GM12878 (cell line): ENCODE results near the gene VKORC1. TPM values are rescaled to one million over a fixed set of nuclear protein-coding genes. Genes with fewer than 3 reads are reported as not detected.

Experiments used
- CBX3 ChIP-seq: fragments of 200-600 bp; sonication (generic); IDR thresholded peaks from 2 replicates; pipeline ENCODE4 v1.6.1; 2016; ENCODE audit warnings: low read depth, borderline replicate concordance
- FOXK2 ChIP-seq: fragments of 450-650 bp; IDR thresholded peaks from 2 replicates; pipeline ENCODE4 v1.6.1; 2017; ENCODE audit warnings: mild to moderate bottlenecking, moderate library complexity
- HCFC1 ChIP-seq: fragments of 150-350 bp; IDR thresholded peaks from 2 replicates; pipeline ENCODE4 v1.6.1; 2014; ENCODE audit warnings: low read length
- JUND ChIP-seq: IDR thresholded peaks from 2 replicates; pipeline ENCODE4 v1.6.1; 2012; ENCODE audit warnings: low read depth, mild to moderate bottlenecking, low read length, improper control_type of control experiment, moderate library complexity
- MYB ChIP-seq: fragments of 150-350 bp; IDR thresholded peaks from 2 replicates; pipeline ENCODE4 v1.6.1; 2014; ENCODE audit warnings: mild to moderate bottlenecking, low read depth, low read length, borderline replicate concordance
- NR2F1 ChIP-seq: fragments of 450-650 bp; conservative IDR thresholded peaks from 2 replicates; pipeline ENCODE4 v1.6.1; 2017; ENCODE audit warnings: mild to moderate bottlenecking
- RB1 ChIP-seq: fragments of 450-650 bp; formaldehyde crosslinking; IDR thresholded peaks from 2 replicates; pipeline ENCODE4 v1.6.1; 2017; ENCODE audit warnings: mild to moderate bottlenecking, borderline replicate concordance
- RCOR1 ChIP-seq: conservative IDR thresholded peaks from 2 replicates; pipeline ENCODE4 v1.6.1; 2012; ENCODE audit warnings: low read depth, low read length, improper control_type of control experiment
- RFX5 ChIP-seq: IDR thresholded peaks from 2 replicates; pipeline ENCODE4 v1.6.1; 2011; ENCODE audit warnings: low read depth, low read length, improper control_type of control experiment
- SMAD5 ChIP-seq: IDR thresholded peaks from 2 replicates; pipeline ENCODE4 v1.6.1; 2016; ENCODE audit warnings: antibody characterized with exemption, low read depth
- SMARCA5 ChIP-seq: fragments of 450-650 bp; IDR thresholded peaks from 2 replicates; pipeline ENCODE4 v1.6.1; 2017; ENCODE audit warnings: mild to moderate bottlenecking
- SREBF1 ChIP-seq: IDR thresholded peaks from 2 replicates; pipeline ENCODE4 v1.6.1; 2012; ENCODE audit warnings: mild to moderate bottlenecking, low read length
- SUPT20H ChIP-seq: IDR thresholded peaks from 2 replicates; pipeline ENCODE4 v1.6.1; 2011; ENCODE audit warnings: low read depth, mild to moderate bottlenecking, low read length, moderate library complexity, borderline replicate concordance; ENCODE audit not compliant: control insufficient read depth
- TCF12 ChIP-seq: IDR thresholded peaks from 2 replicates; pipeline ENCODE4 v1.6.1; 2011; ENCODE audit warnings: low read depth, mild to moderate bottlenecking, low read length
- YBX1 ChIP-seq: fragments of 450-650 bp; IDR thresholded peaks from 2 replicates; pipeline ENCODE4 v1.6.1; 2016; ENCODE audit warnings: antibody characterized with exemption
- polyA plus RNA-seq, 11 experiments: library from polyadenylated mRNA; depleted of rRNA in 4 of 11; unstranded in 6 of 11; stranded (reverse) in 5 of 11; fragments of >200 nt; fragmentation: Nextera tagmentation in 4 of 11; fragmentation: Illumina TruSeq in 1 of 11; extraction: Ambion mirVana in 4 of 11; extraction: Trizol in 1 of 11; gene quantifications; 1 replicate in 1 of 11; 2 replicates in 10 of 11; pipeline versions ENCODE4 v1.2.1 to v1.2.3, GENCODE V29; 2011 to 2016; ENCODE audit warnings: inconsistent platforms in 2 of 11, missing spikeins in 2 of 11, low read depth in 1 of 11
- total RNA-seq, 4 experiments: library from RNA; depleted of rRNA in 3 of 4; stranded (reverse); fragments of >200 nt in 3 of 4; fragmentation: Illumina TruSeq in 1 of 4; extraction: Trizol in 1 of 4; gene quantifications; 2 replicates each; pipeline versions ENCODE4 v1.2.1 to v1.2.3, GENCODE V29; 2013 to 2021
- TF ChIP-seq, protein P1 (sequence below): fragments of 450-650 bp; formaldehyde crosslinking; IDR thresholded peaks from 2 replicates; pipeline ENCODE4 v1.5.0; 2022; ENCODE audit warnings: mild to moderate bottlenecking, missing genetic modification characterization
- TF ChIP-seq, protein P2 (sequence below): IDR thresholded peaks from 2 replicates; pipeline ENCODE4 v1.6.1; 2011; ENCODE audit warnings: low read depth, low read length, improper control_type of control experiment, borderline replicate concordance
- TF ChIP-seq, protein P3 (sequence below): fragments of 150-350 bp; IDR thresholded peaks from 2 replicates; pipeline ENCODE4 v1.6.1; 2014; ENCODE audit warnings: mild to moderate bottlenecking, low read depth, low read length
- TF ChIP-seq, protein P4 (sequence below): IDR thresholded peaks from 2 replicates; pipeline ENCODE4 v1.6.1; 2012; ENCODE audit warnings: improper control_type of control experiment, low read depth, low read length; ENCODE audit not compliant: insufficient replicate concordance

Gene VKORC1
- total and polyA plus RNA-seq, 10 of the 15 experiments (the other 5 are each of a cell fraction or from before 2014, with no cell fraction given), result 19.8 to 140 (median 57.7) TPM

DNA sequence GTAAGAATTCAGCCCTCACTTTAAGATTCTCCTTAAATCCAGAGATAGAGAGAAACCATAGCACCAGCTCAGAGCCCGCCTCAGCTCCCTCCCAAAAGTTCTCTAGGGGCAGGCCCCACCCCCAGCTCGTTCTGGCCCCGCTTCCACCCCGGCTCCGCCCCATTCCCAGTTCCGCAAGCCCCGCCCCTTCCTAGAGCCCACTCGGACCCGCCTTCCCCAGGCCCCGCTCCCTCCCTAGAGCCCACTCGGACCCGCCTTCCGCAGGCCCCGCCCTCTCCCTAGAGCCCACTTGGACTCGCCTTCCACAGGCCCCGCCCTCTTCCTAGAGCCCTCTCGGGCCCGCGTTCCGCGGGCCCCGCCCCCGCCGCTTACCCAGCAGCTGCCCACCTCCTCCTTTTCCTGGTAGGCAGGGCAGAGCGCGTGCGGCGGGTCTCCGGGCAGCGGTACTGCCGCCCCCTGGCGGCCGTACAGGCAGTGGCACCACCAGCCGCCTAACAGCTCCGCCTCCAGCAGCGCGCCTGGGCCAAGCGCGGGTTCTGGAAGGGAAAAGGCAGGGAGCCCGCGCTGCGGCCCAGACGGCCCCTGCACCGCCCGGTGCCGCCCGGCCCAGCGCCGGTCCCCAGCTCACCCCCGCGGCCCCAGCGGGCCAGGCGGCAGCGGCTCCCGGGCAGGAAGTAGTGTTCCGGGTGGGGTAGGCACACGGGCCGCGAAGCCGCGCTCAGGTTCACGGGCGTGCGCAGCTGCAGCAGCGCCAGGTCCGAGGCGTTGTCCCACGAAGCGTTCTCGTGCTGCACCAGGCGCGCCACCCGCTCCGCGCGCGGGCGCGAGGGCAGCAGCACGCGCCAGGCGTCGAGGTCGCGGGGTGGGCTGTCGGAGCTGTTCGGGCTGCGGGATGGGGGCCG is 47.8 kb upstream of the VKORC1 start (continued):
- TF ChIP-seq MYB (no peak), RB1 (peak; percentile 94), SMAD5 (no peak), SREBF1 (no peak), SUPT20H (no peak), YBX1 (no peak), NR2F1 (peak; percentile 68), JUND (peak; percentile 14; the same call in 1 of the 2 replicates), HCFC1 (no peak), CBX3 (no peak), FOXK2 (no peak), RCOR1 (0 out of 2 replicates have a peak, but pooled peaks have one; percentile 54), TCF12 (peak; percentile 41; the same call in 1 of the 2 replicates), RFX5 (no peak), SMARCA5 (peak; percentile 77; the same call in 1 of the 2 replicates)
- TF ChIP-seq, protein P1, sequence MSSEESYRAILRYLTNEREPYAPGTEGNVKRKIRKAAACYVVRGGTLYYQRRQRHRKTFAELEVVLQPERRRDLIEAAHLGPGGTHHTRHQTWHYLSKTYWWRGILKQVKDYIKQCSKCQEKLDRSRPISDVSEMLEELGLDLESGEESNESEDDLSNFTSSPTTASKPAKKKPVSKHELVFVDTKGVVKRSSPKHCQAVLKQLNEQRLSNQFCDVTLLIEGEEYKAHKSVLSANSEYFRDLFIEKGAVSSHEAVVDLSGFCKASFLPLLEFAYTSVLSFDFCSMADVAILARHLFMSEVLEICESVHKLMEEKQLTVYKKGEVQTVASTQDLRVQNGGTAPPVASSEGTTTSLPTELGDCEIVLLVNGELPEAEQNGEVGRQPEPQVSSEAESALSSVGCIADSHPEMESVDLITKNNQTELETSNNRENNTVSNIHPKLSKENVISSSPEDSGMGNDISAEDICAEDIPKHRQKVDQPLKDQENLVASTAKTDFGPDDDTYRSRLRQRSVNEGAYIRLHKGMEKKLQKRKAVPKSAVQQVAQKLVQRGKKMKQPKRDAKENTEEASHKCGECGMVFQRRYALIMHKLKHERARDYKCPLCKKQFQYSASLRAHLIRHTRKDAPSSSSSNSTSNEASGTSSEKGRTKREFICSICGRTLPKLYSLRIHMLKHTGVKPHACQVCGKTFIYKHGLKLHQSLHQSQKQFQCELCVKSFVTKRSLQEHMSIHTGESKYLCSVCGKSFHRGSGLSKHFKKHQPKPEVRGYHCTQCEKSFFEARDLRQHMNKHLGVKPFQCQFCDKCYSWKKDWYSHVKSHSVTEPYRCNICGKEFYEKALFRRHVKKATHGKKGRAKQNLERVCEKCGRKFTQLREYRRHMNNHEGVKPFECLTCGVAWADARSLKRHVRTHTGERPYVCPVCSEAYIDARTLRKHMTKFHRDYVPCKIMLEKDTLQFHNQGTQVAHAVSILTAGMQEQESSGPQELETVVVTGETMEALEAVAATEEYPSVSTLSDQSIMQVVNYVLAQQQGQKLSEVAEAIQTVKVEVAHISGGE (CRISPR knock-in tag), result no peak
- TF ChIP-seq, protein P2, sequence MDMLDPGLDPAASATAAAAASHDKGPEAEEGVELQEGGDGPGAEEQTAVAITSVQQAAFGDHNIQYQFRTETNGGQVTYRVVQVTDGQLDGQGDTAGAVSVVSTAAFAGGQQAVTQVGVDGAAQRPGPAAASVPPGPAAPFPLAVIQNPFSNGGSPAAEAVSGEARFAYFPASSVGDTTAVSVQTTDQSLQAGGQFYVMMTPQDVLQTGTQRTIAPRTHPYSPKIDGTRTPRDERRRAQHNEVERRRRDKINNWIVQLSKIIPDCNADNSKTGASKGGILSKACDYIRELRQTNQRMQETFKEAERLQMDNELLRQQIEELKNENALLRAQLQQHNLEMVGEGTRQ, result no peak
- TF ChIP-seq, protein P3, sequence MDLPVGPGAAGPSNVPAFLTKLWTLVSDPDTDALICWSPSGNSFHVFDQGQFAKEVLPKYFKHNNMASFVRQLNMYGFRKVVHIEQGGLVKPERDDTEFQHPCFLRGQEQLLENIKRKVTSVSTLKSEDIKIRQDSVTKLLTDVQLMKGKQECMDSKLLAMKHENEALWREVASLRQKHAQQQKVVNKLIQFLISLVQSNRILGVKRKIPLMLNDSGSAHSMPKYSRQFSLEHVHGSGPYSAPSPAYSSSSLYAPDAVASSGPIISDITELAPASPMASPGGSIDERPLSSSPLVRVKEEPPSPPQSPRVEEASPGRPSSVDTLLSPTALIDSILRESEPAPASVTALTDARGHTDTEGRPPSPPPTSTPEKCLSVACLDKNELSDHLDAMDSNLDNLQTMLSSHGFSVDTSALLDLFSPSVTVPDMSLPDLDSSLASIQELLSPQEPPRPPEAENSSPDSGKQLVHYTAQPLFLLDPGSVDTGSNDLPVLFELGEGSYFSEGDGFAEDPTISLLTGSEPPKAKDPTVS, result no peak
- TF ChIP-seq, protein P4, sequence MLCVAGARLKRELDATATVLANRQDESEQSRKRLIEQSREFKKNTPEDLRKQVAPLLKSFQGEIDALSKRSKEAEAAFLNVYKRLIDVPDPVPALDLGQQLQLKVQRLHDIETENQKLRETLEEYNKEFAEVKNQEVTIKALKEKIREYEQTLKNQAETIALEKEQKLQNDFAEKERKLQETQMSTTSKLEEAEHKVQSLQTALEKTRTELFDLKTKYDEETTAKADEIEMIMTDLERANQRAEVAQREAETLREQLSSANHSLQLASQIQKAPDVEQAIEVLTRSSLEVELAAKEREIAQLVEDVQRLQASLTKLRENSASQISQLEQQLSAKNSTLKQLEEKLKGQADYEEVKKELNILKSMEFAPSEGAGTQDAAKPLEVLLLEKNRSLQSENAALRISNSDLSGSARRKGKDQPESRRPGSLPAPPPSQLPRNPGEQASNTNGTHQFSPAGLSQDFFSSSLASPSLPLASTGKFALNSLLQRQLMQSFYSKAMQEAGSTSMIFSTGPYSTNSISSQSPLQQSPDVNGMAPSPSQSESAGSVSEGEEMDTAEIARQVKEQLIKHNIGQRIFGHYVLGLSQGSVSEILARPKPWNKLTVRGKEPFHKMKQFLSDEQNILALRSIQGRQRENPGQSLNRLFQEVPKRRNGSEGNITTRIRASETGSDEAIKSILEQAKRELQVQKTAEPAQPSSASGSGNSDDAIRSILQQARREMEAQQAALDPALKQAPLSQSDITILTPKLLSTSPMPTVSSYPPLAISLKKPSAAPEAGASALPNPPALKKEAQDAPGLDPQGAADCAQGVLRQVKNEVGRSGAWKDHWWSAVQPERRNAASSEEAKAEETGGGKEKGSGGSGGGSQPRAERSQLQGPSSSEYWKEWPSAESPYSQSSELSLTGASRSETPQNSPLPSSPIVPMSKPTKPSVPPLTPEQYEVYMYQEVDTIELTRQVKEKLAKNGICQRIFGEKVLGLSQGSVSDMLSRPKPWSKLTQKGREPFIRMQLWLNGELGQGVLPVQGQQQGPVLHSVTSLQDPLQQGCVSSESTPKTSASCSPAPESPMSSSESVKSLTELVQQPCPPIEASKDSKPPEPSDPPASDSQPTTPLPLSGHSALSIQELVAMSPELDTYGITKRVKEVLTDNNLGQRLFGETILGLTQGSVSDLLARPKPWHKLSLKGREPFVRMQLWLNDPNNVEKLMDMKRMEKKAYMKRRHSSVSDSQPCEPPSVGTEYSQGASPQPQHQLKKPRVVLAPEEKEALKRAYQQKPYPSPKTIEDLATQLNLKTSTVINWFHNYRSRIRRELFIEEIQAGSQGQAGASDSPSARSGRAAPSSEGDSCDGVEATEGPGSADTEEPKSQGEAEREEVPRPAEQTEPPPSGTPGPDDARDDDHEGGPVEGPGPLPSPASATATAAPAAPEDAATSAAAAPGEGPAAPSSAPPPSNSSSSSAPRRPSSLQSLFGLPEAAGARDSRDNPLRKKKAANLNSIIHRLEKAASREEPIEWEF, result no peak
